ENCODE measurements around the gene CSNK2A2.
A peak's percentile ranks its signal among the peaks of the same experiment; 100 is the strongest.

Gene CSNK2A2

DNA sequence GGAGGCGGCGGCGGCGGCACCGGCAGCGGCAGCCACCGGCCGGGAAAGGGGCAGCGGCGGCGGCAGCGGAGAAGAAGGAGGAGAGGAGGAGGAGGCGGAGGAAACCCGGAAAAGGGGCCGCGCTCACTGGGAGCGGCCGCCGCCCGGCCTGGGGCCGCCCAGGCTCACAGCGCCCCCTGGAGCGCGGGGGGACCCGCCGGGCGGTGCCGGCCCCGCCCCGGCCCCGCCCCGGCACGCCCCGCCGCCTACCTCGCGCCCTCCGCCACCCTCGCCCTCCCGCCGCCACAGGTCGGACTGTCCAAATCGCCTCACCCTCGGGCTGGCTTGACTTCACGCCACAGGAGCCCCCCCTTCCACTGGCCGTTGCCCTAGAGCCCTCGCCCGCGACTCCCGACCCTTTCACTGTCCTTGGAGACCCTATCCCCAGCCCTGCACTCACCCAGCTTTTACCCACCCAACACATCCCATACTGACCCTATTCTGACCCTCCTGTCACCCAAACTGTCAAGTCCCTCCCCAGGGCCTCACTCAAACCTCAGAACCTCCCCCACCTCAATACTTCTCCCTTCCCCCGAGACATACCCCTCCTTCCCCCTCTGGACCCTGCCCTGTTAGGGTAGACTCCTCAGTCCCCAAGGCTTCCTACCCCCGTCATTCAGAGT is at the start of gene CSNK2A2:
Gene CSNK2A2 (minus strand): TSS at position 85 of the 662 bp plus-strand sequence. CDS start 370 bp downstream, outside the sequence.
- no peak for TF ChIP-seq POLR2AphosphoS5 (IDR thresholded peaks at IDR 0.05; ENCODE audit: borderline replicate concordance, low read depth, low read length)
- TF ChIP-seq EZH2 (IDR thresholded peaks at IDR 0.05), result no peak
- TF ChIP-seq FOXP2 (optimal IDR thresholded peaks at IDR 0.05; ENCODE audit: control extremely low read depth, extremely low read length, insufficient read depth), result no peak
- Histone ChIP-seq H3K9me3 (ENCODE audit: low read depth, low read length) (no peaks in the 10 kb centered on the region), H3K36me3 (ENCODE audit: insufficient read depth, low read length) (peaks cover 29% of the 10 kb centered on the region), H3K27ac (no peak within 1 kb of the TSS), H3K9ac (ENCODE audit: insufficient read length) (peak within 1 kb of the TSS; percentile 81), H3K4me3 (peak within 1 kb of the TSS; percentile 77)
- no peak for DNase-seq (ENCODE audit: low read depth, low spot score)

DNA sequence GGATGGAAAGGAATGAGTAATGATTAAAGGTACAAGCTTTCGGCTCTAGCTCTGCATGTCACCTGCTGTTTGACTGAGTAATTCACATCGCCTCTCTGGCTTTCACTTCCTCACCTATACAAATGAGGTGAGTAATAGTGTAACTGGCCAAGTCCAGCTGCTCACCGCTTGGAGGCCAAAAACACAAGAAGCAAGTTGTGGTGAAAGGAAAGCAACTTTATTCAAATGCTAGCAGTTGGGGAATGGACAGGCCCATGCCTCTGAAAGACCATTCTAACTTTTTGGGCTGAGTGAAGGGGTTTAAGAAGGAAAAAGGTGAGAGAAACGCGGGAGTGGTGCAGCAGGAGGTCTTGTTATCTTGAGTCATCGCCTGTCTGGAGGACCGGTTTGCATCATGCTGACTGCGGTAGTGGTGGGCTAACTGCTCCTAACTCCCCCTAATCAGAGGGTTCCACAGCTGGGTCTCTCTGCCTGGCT is 45.7 kb upstream of the CSNK2A2 start:
- H3K4me3 ChIP-seq, result no peak overlapping the region
- no peak overlapping the region for H3K9ac ChIP-seq (ENCODE audit: insufficient read length)
- TF ChIP-seq POLR2AphosphoS5 (IDR thresholded peaks at IDR 0.05; ENCODE audit: borderline replicate concordance, low read depth, low read length), result no peak
- no peak for TF ChIP-seq FOXP2 (optimal IDR thresholded peaks at IDR 0.05; ENCODE audit: control extremely low read depth, extremely low read length, insufficient read depth)
- TF ChIP-seq EZH2 (IDR thresholded peaks at IDR 0.05), result no peak
- no peaks in the 10 kb centered on the region for H3K9me3 ChIP-seq (ENCODE audit: low read depth, low read length)
- H3K27ac ChIP-seq, result no peak overlapping the region
- no peak for DNase-seq (ENCODE audit: low read depth, low spot score)
- no peaks in the 10 kb centered on the region for H3K36me3 ChIP-seq (ENCODE audit: insufficient read depth, low read length)

DNA sequence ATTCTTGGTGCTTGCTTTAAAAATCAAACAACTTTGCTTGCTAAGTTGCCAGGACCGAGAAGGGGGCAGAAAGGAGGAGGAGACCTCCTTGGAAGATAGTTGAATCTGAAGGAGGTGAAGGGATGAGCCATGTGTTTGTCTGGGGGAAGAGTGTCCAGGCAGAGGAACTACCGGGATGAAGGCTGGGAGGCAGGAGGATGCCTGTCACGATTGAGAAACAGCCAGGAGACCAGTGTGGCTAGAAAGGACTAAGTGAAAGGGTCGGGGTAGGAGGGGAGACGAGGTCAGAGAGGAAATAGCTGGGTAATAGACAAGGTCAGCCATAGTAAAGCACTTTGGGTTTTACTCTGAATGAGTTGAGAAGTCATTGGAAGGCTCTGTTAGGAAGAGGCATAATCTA is 38.9 kb upstream of the CSNK2A2 start:
- TF ChIP-seq POLR2AphosphoS5 (IDR thresholded peaks at IDR 0.05; ENCODE audit: borderline replicate concordance, low read depth, low read length), result no peak
- TF ChIP-seq FOXP2 (optimal IDR thresholded peaks at IDR 0.05; ENCODE audit: control extremely low read depth, extremely low read length, insufficient read depth), result no peak
- no peak for TF ChIP-seq EZH2 (IDR thresholded peaks at IDR 0.05)
- Histone ChIP-seq H3K4me3 (no peak overlapping the region), H3K9me3 (ENCODE audit: low read depth, low read length) (no peaks in the 10 kb centered on the region), H3K36me3 (ENCODE audit: insufficient read depth, low read length) (no peaks in the 10 kb centered on the region), H3K27ac (no peak overlapping the region), H3K9ac (ENCODE audit: insufficient read length) (no peak overlapping the region)
- DNase-seq (ENCODE audit: low read depth, low spot score), result no peak

DNA sequence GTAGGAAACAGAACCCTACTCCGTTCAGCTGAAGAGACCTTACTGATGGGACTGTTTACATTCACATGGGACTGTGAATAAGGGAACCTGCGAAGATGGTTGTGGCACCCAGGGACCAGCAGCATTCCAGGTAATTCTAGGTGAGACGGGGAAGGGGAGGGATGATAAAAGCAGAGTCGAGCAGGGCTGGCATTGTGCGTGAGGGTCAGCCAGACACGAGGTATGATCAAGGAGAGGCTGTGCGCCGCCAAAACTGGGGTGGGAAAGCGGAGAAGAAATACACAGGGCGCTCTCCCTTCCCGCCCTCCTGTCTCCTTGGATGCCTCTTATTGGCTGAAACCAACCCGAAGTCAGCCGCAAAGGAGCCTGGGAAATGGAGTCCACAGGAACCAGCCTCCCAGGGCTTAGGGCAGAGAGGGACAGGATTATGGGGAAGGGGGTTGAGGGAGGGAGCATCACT is 38.4 kb upstream of the CSNK2A2 start:
- Histone ChIP-seq H3K27ac (no peak overlapping the region), H3K9me3 (ENCODE audit: low read depth, low read length) (no peaks in the 10 kb centered on the region), H3K36me3 (ENCODE audit: insufficient read depth, low read length) (no peaks in the 10 kb centered on the region), H3K4me3 (peak overlapping the region; percentile 72), H3K9ac (ENCODE audit: insufficient read length) (peak overlapping the region; percentile 28)
- TF ChIP-seq POLR2AphosphoS5 (IDR thresholded peaks at IDR 0.05; ENCODE audit: borderline replicate concordance, low read depth, low read length) (no peak), EZH2 (IDR thresholded peaks at IDR 0.05) (no peak), FOXP2 (optimal IDR thresholded peaks at IDR 0.05; ENCODE audit: control extremely low read depth, extremely low read length, insufficient read depth) (no peak)
- DNase-seq (ENCODE audit: low read depth, low spot score), result peak; percentile 8

DNA sequence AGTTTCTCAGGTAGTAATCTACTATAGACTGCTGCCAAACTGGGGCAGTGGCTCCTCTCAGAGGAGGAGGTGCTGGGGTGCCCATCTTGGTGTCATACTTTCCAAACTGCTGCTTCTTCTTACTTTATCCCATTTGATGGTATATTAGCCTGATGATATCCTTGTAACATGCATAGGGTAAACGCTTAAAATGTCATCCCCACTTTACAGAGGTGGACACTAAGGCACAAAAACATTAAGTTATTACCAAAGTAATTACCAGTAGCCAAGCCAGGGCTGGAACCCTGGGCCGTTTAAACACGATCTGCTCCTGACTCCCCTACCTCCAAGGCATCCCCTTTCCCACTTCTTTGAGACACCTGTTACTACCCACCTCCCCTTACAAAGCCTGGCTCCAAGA is 37.8 kb upstream of the CSNK2A2 start:
- H3K4me3 ChIP-seq, result peak overlapping the region; percentile 72
- H3K27ac ChIP-seq, result no peak overlapping the region
- no peaks in the 10 kb centered on the region for H3K36me3 ChIP-seq (ENCODE audit: insufficient read depth, low read length)
- H3K9me3 ChIP-seq (ENCODE audit: low read depth, low read length), result no peaks in the 10 kb centered on the region
- no peak overlapping the region for H3K9ac ChIP-seq (ENCODE audit: insufficient read length)
- no peak for DNase-seq (ENCODE audit: low read depth, low spot score)
- TF ChIP-seq FOXP2 (optimal IDR thresholded peaks at IDR 0.05; ENCODE audit: control extremely low read depth, extremely low read length, insufficient read depth) (no peak), POLR2AphosphoS5 (IDR thresholded peaks at IDR 0.05; ENCODE audit: borderline replicate concordance, low read depth, low read length) (no peak), EZH2 (IDR thresholded peaks at IDR 0.05) (no peak)

DNA sequence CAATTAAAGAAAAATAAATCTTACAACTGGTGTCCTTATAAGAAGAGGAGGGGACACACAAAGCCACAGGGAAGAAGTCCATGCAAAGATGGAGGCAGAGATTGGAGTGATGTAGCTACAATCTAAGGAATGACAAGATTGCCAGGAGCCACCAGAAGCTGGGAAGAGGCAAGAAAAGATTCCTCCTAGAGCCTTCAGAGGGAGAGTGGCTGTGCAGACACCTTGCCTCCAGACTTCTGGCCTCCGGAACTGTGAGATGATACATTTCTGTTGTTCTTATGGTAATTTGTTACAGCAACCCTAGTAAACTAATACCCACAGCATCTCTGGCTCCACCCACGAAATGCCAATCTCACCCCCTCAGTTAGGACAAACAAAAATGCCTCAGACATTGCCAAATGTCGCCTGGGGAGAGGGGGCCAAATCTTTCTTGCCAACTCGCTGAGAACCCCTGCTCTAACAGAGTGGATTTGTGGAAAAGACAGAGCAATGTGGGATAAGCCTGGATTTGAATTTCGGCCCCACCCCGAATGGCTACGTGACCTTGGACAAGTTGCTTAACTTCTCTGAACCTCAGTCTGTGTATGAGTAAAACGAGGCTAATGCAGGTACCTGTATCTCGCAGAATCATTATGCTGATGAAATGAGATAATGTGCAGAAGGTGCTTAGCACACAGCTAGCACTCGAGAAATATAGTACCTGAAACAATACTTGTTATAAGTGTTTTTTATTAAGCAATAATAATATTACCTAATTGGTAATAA is 37.1 kb upstream of the CSNK2A2 start:
- DNase-seq (ENCODE audit: low read depth, low spot score), result no peak
- TF ChIP-seq EZH2 (IDR thresholded peaks at IDR 0.05), result no peak
- Histone ChIP-seq H3K27ac (no peak overlapping the region), H3K9ac (ENCODE audit: insufficient read length) (no peak overlapping the region), H3K9me3 (ENCODE audit: low read depth, low read length) (no peaks in the 10 kb centered on the region), H3K4me3 (no peak overlapping the region), H3K36me3 (ENCODE audit: insufficient read depth, low read length) (no peaks in the 10 kb centered on the region)

DNA sequence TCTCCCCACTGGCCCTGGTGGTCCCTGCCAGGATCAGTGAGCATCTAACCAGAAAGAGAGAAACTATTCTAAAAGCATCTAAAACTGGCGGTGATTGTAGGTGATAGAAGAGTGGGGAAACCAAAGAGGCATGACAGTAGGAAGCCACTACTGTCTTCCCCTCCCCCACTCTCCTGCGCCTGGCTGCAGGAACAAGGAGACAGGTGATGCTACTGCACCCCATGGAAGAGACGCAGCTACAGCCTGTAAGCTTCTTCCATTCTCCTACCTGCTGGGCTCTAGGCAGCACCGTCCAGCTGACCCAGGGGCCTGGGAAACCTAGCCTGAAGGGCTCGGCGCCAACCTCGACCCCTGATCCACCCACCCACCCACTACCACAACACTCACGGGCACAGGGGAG is 32.4 kb upstream of the CSNK2A2 start:
- H3K4me3 ChIP-seq, result no peak overlapping the region
- no peaks in the 10 kb centered on the region for H3K9me3 ChIP-seq (ENCODE audit: low read depth, low read length)
- no peak for TF ChIP-seq EZH2 (IDR thresholded peaks at IDR 0.05)
- no peak for TF ChIP-seq POLR2AphosphoS5 (IDR thresholded peaks at IDR 0.05; ENCODE audit: borderline replicate concordance, low read depth, low read length)
- no peak for TF ChIP-seq FOXP2 (optimal IDR thresholded peaks at IDR 0.05; ENCODE audit: control extremely low read depth, extremely low read length, insufficient read depth)
- DNase-seq (ENCODE audit: low read depth, low spot score), result no peak
- no peaks in the 10 kb centered on the region for H3K36me3 ChIP-seq (ENCODE audit: insufficient read depth, low read length)
- H3K27ac ChIP-seq, result no peak overlapping the region
- H3K9ac ChIP-seq (ENCODE audit: insufficient read length), result no peak overlapping the region

DNA sequence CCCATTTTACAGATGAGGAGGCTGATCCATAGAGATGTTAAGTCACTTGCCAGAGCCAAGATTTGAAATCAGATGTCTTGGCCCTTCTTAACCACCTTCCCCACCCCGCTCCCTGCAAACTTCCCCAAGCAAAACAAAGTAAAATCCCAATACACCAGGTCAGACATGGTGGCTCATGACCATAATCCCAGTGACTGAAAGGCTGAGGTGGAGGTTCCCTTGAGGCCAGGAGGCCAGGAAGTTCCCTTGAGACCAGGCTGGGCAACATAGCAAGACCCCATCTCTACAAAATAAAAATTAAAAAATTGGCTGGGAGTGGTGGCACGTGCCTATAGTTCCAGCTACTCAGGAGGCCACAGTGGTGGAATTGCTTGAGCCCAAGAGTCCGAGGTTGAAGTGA is 28.9 kb upstream of the CSNK2A2 start:
- no peak overlapping the region for H3K27ac ChIP-seq
- no peaks in the 10 kb centered on the region for H3K36me3 ChIP-seq (ENCODE audit: insufficient read depth, low read length)
- no peaks in the 10 kb centered on the region for H3K9me3 ChIP-seq (ENCODE audit: low read depth, low read length)
- no peak overlapping the region for H3K9ac ChIP-seq (ENCODE audit: insufficient read length)
- no peak overlapping the region for H3K4me3 ChIP-seq
- DNase-seq (ENCODE audit: low read depth, low spot score), result no peak
- TF ChIP-seq POLR2AphosphoS5 (IDR thresholded peaks at IDR 0.05; ENCODE audit: borderline replicate concordance, low read depth, low read length) (no peak), FOXP2 (optimal IDR thresholded peaks at IDR 0.05; ENCODE audit: control extremely low read depth, extremely low read length, insufficient read depth) (no peak), EZH2 (IDR thresholded peaks at IDR 0.05) (no peak)
